Stimulated activated CD8-positive, alpha-beta memory T cell treated with anti-CD3 and anti-CD28 coated beads, Interleukin-7, amount 100 ng/mL, for 1 hour (primary cell): ENCODE results near the gene NAPSA.
"Not testable (repeated sequence)": the region's sequence is repeated elsewhere in the genome, so short reads cannot be mapped to it uniquely, and the experiment has no call there.

Source experiments
- DNase-seq, 2 donors: peaks; one replicate each; pipeline ENCODE4 v3.0.0-alpha.2; 2020; ENCODE audit warnings: low read depth in 2 of 2

The NAPSA gene

GRCh38 chr19:50331221-50331993 is 34.0 kb downstream of the NAPSA start:
- DNase-seq: no peak

DNA sequence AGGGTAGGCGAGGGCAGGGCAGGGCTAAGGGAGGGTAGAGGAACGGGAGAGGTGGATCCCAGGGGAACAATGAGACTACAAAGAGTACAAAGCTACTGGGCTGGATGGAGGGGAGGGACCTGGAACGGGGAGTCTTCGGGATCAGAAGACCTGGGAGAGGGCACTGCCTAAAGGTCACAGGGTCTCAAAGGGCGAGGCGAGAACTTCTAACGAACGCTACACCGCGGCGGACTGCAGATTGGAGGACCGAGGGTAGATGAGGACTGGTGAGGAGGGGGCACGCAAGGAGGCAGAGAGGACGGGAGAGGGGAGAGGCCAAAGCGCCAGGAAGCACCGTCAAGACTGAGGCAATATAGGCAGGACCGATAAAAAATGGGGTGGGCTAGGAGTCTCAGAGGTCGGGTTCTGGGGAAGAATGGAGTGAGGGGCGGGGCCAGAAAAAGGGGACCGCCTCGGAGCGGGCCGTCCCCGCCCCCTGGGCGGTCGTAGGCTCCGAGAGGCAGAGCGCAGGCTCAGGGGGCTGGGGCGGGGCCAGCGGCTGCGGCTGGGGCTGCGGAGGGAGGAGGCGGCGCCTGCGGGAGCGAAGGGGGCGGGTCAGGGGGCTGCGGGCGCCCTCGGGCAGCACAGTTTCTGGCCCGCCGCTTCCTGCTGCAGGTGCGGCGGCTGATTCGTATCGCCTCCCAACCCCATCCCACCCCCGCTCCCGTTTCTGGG is 34.9 kb downstream of the NAPSA start:
- peak; percentile 26 to 57 for DNase-seq

DNA sequence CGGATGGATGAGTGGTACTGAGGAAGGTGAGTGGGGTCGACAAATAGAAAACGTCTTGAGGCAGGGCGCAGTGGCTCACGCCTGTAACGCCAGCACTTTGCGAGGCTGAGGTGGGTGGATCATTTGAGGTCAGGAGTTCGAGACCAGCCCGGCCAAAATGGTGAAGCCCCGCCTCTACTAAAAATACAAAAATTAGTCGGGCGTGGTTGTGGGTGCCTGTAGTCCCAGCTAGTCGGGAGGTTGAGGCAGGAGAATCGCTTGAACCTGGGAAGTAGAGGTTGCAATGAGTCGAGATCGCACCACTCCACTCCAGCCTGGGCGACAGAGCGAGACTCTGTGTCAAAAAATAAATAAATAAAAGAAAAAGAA is 35.5 kb downstream of the NAPSA start:
- not testable (repeated sequence) for DNase-seq

DNA sequence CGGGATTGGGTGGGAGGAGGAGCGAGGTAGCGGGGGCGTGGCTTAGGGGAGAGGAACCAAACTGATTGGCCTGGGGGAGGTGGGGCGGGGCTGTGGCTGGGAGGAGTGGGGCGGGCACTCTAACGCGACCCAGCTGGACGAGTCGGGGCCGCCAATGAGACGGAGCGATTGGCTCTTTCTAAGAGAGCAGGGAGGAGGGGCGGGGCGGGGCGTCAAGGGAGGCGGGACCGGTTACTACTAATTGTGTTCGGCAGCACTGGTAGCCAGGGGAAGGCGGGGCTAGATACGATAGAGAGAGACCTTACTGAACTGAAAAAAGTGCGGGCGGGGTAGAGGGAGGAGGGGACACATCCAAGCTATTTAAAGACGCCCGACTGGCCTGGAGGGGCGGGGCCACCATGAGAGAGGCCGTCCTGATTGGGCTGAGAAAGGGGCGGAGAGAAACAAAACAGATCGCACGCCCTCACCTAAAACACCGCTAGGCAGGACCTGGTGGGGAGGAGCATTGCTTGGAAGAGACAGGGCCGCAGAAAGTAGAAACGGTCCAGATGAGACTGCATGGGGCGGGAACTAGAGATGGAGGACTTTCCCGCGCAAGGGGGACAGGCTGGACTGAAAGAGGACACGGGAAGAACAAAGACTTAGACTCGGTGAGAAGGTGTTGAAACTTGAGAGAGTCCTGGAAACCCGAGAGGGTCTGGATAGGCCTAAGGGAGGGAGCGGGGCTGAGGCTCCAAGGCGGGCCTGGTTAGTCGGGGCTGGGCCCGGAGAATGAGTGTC is 36.1 kb downstream of the NAPSA start, which contains the start of gene KCNC3:
TSS of gene KCNC3 (minus strand) at position 232 of the 780 bp plus-strand sequence. CDS start 295 bp downstream, outside the sequence.
- peak; percentile 49 to 86 for DNase-seq

DNA sequence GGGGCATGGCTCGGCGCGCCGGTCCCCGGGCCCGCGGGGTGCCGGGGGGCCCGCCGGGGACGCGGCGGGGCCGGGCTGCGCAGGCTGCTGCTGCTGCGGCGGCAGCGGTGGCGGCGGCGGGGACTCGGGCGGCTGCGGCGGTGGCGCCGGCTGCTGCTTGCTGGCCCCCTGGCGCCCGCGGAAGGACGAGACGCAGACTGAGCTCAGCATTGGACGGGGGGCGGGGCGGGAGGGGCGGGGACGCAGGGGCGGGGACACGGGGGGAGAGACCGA is 36.6 kb downstream of the NAPSA start:
- DNase-seq: no peak

DNA sequence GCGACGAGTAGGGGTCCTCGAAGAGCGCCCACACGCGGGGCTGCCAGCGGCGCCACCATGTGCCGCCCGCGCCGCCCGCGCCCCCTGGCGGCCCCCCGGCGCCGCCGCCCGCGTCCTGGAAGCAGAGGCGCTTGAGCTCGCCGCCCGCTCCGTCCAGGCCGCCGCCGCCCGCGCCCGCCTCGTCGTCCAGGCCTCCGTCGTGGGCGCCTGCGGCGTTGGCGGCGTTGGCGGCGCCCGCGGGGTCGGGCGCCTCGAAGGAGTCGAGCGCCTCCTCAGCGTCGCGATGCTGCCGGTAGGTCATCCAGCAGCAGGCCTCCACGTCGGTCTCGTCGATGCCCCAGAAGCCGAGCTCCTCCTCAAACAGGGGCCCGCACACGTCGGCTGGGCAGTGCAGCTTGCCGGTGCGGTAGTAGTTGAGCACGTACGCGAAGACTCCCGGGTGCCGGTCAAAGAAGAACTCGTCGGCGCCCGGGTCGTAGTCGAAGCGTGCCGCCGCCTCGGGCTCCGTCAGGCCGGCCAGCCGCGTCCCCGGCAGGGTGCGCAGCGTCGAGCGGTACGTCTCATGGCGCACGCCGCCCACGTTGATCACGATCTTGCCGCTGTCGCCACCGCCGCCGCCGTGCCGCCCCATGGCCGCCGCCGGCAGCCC is 37.1 kb downstream of the NAPSA start:
- DNase-seq: no peak

DNA sequence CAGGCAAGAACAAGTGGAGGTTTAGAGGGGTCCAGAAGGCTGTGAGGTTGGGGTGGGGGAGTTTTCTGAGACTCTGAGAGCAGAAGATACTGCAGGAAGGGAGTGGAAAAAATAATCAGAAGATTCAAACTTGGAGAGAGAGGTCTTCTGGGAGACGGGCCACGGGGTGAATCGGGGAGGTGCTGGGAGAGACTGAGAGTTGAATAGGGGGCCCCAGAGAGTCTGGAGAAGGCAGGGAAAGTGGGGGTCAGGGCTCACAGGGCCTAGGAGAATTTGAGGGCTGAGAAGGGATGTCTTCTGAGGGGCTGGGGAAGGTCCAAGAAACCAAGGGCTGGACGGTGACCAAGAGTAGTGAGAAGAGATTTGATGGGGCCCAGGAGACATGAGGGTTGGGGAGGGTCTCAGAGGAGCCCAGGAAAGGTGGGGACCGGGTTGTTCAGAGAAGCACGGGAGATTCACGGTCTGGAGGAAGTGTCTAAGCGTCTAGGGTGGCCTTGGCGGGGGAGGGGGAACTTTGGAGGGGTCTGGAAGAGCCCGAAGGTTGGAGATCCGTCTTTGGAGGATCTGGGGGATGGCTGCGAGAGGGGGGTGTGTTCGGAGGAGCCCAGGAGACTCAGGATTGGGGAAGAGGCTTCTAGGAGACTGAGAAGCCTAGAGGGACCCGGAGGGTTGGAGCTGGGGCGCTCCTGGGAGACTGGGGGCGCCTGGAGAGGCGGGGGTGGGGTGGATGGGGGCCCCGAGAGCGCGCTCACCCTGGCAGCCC is 37.8 kb downstream of the NAPSA start:
- no peak for DNase-seq

DNA sequence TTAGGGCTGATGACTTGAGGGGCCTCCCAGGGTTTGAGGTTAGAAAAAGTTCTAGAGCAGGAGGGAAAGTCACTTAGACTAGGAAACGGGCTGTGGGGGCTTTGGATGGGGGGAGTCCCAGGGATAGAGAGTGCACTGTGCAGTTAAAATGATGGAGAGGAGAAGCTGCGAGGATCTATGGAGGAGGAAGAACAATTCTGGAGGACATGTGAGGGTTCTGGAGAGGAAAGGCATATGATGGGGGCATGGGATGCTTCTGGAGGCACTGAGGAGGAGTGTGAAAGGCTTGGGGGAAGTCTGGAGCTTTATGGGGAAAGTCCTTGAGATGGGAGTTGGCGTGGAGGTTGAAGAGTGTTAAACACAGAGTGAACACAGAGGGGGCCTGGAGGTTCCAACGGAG is 38.4 kb downstream of the NAPSA start:
- DNase-seq: no peak

DNA sequence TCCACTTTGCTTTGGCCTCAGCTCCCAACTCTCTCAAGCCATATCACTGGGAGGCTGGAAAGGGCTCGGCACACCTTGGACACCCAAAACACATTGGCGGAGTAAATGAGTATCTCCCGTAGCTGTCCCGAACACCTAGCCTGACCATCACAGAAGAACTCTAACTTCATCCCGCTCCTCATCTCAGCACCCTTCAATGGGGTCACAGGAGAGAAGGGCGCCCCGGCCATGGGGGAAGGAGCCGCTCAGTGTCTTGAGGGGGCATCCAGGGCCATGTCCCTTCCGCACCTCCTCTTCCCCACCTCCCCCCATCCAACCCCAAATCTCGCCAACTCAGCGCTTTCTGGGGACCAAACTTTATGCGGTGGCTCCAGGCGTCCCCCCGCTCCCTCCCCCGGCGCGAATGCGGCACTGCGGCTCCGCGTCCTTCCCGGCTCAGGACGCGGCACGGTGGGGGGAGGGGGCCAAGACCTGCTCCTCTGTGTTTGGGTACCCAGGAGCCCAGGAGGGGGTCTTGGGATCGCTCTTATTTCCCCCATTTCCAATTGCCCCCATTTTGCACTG is 39.3 kb downstream of the NAPSA start:
- DNase-seq: no peak

- DNase-seq: peak; percentile 30 to 45
These were observed 39.9 kb downstream of the NAPSA start for GRCh38 chr19:50325310-50326100.

DNA sequence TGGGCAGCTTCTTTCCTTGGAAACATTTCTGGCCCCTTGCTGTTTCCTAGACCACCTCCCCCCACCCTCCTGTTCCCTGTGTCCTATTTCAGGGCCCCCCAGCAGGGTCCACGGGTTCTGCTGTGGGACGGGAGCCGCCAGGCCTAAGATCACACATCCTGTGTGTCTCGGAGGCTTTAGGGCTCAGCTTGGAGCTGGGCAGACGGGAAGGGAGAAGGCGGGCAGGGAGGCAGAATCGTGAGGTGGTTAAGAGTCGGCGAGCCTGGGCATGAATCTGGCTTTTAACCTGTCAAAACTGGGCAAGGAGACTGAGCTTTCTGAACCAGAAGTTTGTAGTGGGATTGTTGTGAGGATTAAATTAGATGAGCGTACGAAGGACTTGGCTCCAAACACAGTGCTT is 41.1 kb downstream of the NAPSA start:
- DNase-seq: no peak

DNA sequence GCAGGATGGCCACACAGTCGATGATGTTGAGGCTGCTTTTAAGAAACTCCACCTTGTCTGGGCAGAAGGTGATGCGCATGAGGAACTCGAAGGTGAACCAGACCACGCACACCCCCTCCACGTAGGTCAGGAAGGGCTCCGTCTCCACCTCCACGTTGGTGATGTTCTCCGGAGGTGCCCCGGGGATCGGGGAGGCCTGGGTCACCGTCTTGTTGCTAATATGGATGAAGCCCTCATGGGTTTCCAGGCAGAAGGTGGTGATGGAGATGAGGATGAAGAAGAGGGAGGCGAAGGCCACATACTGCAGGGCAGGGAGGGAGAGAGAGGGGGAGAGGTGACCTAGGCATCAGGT is 41.7 kb downstream of the NAPSA start:
- DNase-seq: no peak

DNA sequence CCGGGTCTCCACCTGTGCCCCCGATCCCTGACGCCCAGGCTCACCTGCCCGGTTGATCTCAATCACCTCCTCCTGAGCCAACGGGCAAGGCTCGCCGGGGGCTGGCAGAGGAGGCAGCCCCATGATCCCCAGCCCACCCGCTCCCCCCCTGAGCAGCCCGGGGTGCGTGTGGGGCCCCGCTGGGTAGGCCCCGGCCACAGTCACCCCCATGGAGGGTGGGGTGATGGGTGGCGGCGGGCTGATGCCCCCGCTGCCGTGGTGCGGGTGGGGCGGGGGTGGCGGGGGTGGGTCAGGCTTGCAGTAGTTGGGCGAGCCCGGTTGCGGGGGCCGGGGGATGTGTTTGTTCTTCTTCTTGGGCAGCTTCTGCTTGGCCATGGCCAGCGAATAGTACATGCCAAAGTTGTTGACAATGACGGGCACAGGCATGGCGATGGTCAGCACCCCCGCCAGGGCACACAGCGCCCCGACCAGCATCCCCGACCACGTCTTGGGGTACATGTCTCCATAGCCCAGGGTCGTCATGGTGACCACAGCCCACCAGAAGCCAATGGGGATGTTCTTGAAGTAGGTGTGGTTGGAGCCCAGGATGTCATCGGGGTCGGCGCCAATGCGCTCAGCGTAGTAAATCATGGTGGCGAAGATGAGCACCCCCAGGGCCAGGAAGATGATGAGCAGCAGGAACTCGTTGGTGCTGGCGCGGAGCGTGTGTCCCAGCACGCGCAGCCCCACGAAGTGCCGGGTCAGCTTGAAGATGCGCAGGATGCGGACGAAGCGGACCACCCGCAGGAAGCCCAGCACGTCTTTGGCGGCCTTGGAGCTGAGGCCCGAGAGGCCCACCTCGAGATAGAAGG is 42.3 kb downstream of the NAPSA start:
- no peak for DNase-seq

GRCh38 chr19:50322234-50322633 is 43.2 kb downstream of the NAPSA start:
- no peak for DNase-seq

DNA sequence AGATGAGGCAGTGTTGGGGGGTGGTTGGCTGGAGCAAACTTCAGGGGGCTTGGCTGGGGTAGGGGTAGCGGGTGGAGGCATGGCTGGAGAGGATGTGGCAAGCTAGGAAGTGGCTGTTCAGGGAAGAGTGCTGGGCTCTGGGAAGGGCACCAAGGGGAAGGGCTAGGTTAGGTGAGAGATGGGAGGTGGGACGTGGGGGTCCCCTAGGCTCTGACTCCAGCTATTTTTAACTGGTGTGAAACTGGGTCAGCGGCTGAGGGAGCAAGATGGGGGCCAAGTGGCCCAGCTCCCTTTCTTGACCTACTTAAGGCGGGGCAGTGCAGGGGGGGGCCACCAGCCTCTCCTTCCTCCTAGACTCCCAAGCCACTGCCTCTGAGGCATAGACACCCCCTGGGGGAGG is 43.6 kb downstream of the NAPSA start:
- DNase-seq: no peak

DNA sequence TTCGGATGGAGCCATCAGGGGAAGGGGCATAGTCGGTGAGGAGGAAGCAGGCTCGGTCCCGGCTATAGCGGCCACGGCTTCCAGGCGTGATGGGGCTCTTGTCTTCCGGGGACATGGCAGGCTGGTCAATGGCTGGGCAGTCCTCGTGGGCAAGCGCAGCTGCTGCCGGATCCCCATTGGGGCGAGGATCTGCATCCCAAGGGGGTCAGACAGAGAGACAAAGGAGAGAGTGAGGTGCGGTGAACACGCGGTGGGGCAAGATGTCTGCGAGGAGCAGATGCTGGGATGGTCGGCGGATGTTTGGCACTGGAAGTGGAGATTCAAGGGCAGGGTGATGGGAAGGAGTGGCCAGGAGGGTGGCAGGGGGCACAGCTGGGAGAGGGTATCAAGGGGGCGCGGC is 44.8 kb downstream of the NAPSA start:
- no peak for DNase-seq

DNA sequence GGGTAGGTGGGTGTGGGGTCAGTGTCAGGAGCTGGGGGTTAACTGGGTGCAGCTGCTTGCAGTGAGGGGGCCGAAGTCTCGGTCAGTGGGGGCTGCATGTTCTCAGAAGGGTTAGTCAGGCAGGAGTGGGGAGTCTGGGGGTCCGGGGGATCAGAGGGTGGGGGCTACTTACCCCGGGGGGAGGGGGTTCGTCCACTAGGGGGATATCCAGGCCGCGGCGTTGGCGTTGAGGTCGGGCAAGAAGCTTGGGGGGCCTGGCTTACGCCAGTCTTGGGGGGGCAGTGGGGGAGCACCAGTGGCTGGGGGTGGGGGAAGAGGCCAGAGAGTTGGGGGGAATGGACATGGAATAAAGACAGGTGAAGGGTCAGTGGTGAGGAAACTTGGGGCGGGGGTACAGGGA is 45.4 kb downstream of the NAPSA start:
- no peak for DNase-seq

DNA sequence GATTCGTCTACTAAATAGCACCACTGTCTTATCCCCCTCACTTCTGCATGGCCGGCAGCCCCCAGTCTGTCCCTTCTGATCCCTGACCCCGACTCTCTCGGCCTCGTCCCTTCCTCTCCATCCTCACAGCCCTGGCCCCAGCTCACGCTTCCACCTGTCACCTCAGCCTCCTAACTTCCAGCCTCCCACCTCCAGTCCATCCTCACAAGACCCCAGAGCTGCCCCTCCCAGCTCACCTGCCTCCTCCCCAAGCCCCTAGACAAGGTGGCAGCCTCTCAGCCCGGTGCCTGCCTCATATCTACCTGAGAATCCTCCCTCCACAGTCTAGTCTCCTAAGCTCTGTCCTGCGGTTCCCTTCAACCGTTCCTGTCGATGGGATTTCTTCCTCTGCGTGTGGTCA is 46.3 kb downstream of the NAPSA start:
- DNase-seq: no peak

- no peak for DNase-seq
These were observed 47.0 kb downstream of the NAPSA start for GRCh38 chr19:50318438-50318837.

GRCh38 chr19:50317115-50317514 is 48.3 kb downstream of the NAPSA start:
- no peak for DNase-seq
